Astrocyte of the hippocampus (primary cell): ENCODE data around the gene PKHD1.

Source experiments
- DNase-seq: peaks from one replicate; pipeline ENCODE4 v3.0.0; 2011; ENCODE audit warnings: low read depth, low spot score

PKHD1 gene

GRCh38 chr6:51704932-51705540 is 382.4 kb downstream of the PKHD1 start:
- no peak for DNase-seq

- no peak for DNase-seq
Measured at GRCh38 chr6:51702851-51703250, 384.6 kb downstream of the PKHD1 start.

GRCh38 chr6:51684603-51685002 is 402.8 kb downstream of the PKHD1 start:
- no peak for DNase-seq

- no peak for DNase-seq
Measured at GRCh38 chr6:51684038-51684437, 403.4 kb downstream of the PKHD1 start.

- DNase-seq: peak; percentile 27
Measured at GRCh38 chr6:51678905-51679620, 408.4 kb downstream of the PKHD1 start.

- DNase-seq: no peak
Measured at GRCh38 chr6:51678274-51678673, 409.1 kb downstream of the PKHD1 start.

GRCh38 chr6:51675922-51676275 is 411.5 kb downstream of the PKHD1 start:
- DNase-seq: no peak

- no peak for DNase-seq
Measured at GRCh38 chr6:51675020-51675921, 412.1 kb downstream of the PKHD1 start.

- no peak for DNase-seq
Measured at GRCh38 chr6:51663525-51663924, 423.9 kb downstream of the PKHD1 start.

- DNase-seq: no peak
Measured at GRCh38 chr6:51660767-51661166, 426.6 kb downstream of the PKHD1 start.

- DNase-seq: no peak
Measured at GRCh38 chr6:51657491-51657890, 429.9 kb downstream of the PKHD1 start.

- no peak for DNase-seq
Measured at GRCh38 chr6:51655517-51655916, 431.9 kb downstream of the PKHD1 start.

- DNase-seq: no peak
Measured at GRCh38 chr6:51654647-51655046, 432.8 kb downstream of the PKHD1 start.

GRCh38 chr6:51651132-51651817 is 436.1 kb downstream of the PKHD1 start:
- DNase-seq: no peak

GRCh38 chr6:51648774-51649173 is 438.6 kb downstream of the PKHD1 start:
- no peak for DNase-seq

GRCh38 chr6:51648236-51648635 is 439.2 kb downstream of the PKHD1 start:
- no peak for DNase-seq

GRCh38 chr6:51644426-51644825 is 443.0 kb downstream of the PKHD1 start:
- peak; percentile 10 for DNase-seq

GRCh38 chr6:51640021-51640420 is 447.4 kb downstream of the PKHD1 start:
- no peak for DNase-seq

GRCh38 chr6:51633424-51633823 is 454.0 kb downstream of the PKHD1 start:
- DNase-seq: no peak

GRCh38 chr6:51630011-51630410 is 457.4 kb downstream of the PKHD1 start:
- no peak for DNase-seq

- peak; percentile 48 for DNase-seq
Measured at GRCh38 chr6:51626391-51626790, 461.0 kb downstream of the PKHD1 start.

- DNase-seq: no peak
Measured at GRCh38 chr6:51625566-51625965, 461.8 kb downstream of the PKHD1 start.
